Body of pancreas (tissue), 4 donors: Measurements from ENCODE around the gene TP53AIP1.

Source experiments
- CTCF ChIP-seq, 7 experiments: fragments of 450-650 bp in 4 of 7; fragments of 200-600 bp in 3 of 7; sonication (generic) in 3 of 7; IDR thresholded peaks; one replicate each; pipeline ENCODE4 v1.5.1; 2016 to 2019; ENCODE audit warnings: antibody characterized with exemption in 7 of 7
- POLR2A ChIP-seq, 3 donors: fragments of 450-650 bp; IDR thresholded peaks; one replicate each; pipeline ENCODE4 v1.6.1; 2016; ENCODE audit warnings: antibody characterized with exemption in 3 of 3, mild to moderate bottlenecking in 2 of 3

- TF ChIP-seq CTCF (IDR thresholded peaks at IDR 0.05) = no peak
- TF ChIP-seq POLR2A (IDR thresholded peaks at IDR 0.05) = no peak
Observed at GRCh38 chr11:128895526-128895925, 47.1 kb downstream of the TP53AIP1 start.
